Tibial nerve (tissue), 4 donors: ENCODE measurements around the gene PTPRM. TPM values are rescaled to one million over a fixed set of nuclear protein-coding genes. Genes with fewer than 3 reads are reported as not detected.

Experiments used
- DNase-seq, 2 donors: peaks; one replicate each; pipeline ENCODE4 v3.0.0-alpha.2; 2019; ENCODE audit warnings: low spot score in 2 of 2
- H3K27ac ChIP-seq, 4 donors: fragments of 200-600 bp; sonication (generic) in 3 of 4; one replicate each; pipeline ENCODE4 v1.5.1; 2017 to 2019; ENCODE audit warnings: mild to moderate bottlenecking in 1 of 4
- H3K27me3 ChIP-seq, 2 donors: fragments of 200-600 bp; sonication (generic) in 1 of 2; one replicate each; pipeline versions ENCODE4 v1.5.1 to v1.6.0; 2017 to 2019
- H3K36me3 ChIP-seq, 3 donors: fragments of 200-600 bp; sonication (generic); one replicate each; pipeline ENCODE4 v1.5.1; 2018 to 2019
- H3K4me1 ChIP-seq, 4 donors: fragments of 200-600 bp; sonication (generic) in 3 of 4; one replicate each; pipeline ENCODE4 v1.5.1; 2017 to 2019
- H3K4me3 ChIP-seq, 4 donors: fragments of 200-600 bp; sonication (generic) in 3 of 4; one replicate each; pipeline ENCODE4 v1.5.1; 2017 to 2019; ENCODE audit warnings: mild to moderate bottlenecking in 1 of 4, moderate library complexity in 1 of 4
- H3K9me3 ChIP-seq, 4 donors: fragments of 200-600 bp; sonication (generic) in 3 of 4; one replicate each; pipeline ENCODE4 v1.5.1; 2017 to 2019
- CTCF ChIP-seq, 5 experiments: fragments of 200-600 bp in 3 of 5; fragments of 450-650 bp in 2 of 5; sonication (generic) in 3 of 5; IDR thresholded peaks; one replicate each; pipeline ENCODE4 v1.5.1; 2016 to 2019; ENCODE audit warnings: antibody characterized with exemption in 5 of 5, mild to moderate bottlenecking in 3 of 5, moderate library complexity in 2 of 5
- EP300 ChIP-seq, 2 donors: sonication (generic); formaldehyde crosslinking; IDR thresholded peaks; one replicate each; pipeline ENCODE4 v1.6.1; 2017; ENCODE audit warnings: antibody characterized with exemption in 2 of 2, mild to moderate bottlenecking in 1 of 2
- POLR2A ChIP-seq, 2 donors: fragments of 450-650 bp; IDR thresholded peaks; one replicate each; pipeline ENCODE4 v1.6.1; 2017; ENCODE audit warnings: antibody characterized with exemption in 2 of 2, mild to moderate bottlenecking in 2 of 2, moderate library complexity in 2 of 2
- WGBS, 2 donors: methylation state at CpG; one replicate each; pipeline ENCODE4 v1.1.5; 2018; 5-methylcytosine and 5-hydroxymethylcytosine counted together
- total RNA-seq, 4 donors: library from RNA; depleted of rRNA; stranded (reverse); fragments of >200 nt; gene quantifications; one replicate each; pipeline ENCODE4 v1.1.0, GENCODE V29; 2016

The PTPRM gene
- total RNA-seq, 4 donors from 2014 or later = 62.2 to 92.4 (median 80.7) TPM

- Histone ChIP-seq H3K36me3 (no peaks in the 10 kb centered on the region), H3K4me3 (no peak overlapping the region), H3K4me1 (no peaks in the 10 kb centered on the region), H3K27me3 (no peaks in the 10 kb centered on the region), H3K27ac (no peak overlapping the region), H3K9me3 (no peaks in the 10 kb centered on the region)
- DNase-seq = no peak
- 95 to 98% methylated on average over 8 of the region's 8 CpGs for WGBS, 2 donors
- TF ChIP-seq POLR2A (IDR thresholded peaks at IDR 0.05) (no peak), CTCF (IDR thresholded peaks at IDR 0.05) (no peak), EP300 (IDR thresholded peaks at IDR 0.05) (no peak)
Observed at GRCh38 chr18:8029731-8030130, 462.6 kb downstream of the PTPRM start.

- no peak for TF ChIP-seq EP300 (IDR thresholded peaks at IDR 0.05)
Observed at GRCh38 chr18:8030201-8030600, 463.1 kb downstream of the PTPRM start.

GRCh38 chr18:8031496-8031895 is 464.4 kb downstream of the PTPRM start:
- Histone ChIP-seq H3K4me3 (no peak overlapping the region), H3K27me3 (no peaks in the 10 kb centered on the region), H3K4me1 (peaks cover 0 to 4% (median 0%) of the 10 kb centered on the region in 4 donors), H3K9me3 (no peaks in the 10 kb centered on the region), H3K27ac (no peak overlapping the region), H3K36me3 (no peaks in the 10 kb centered on the region)
- DNase-seq = no peak
- TF ChIP-seq CTCF (IDR thresholded peaks at IDR 0.05) (no peak), POLR2A (IDR thresholded peaks at IDR 0.05) (no peak), EP300 (IDR thresholded peaks at IDR 0.05) (no peak)
- WGBS, 2 donors = 85% methylated on average over 3 of the region's 3 CpGs

More at GRCh38 chr18:8030201-8030600, 463.1 kb downstream of the PTPRM start:
- H3K4me3 ChIP-seq = no peak overlapping the region
- DNase-seq = no peak
- H3K4me1 ChIP-seq = no peaks in the 10 kb centered on the region
- no peaks in the 10 kb centered on the region for H3K36me3 ChIP-seq
- H3K9me3 ChIP-seq = no peaks in the 10 kb centered on the region
- H3K27me3 ChIP-seq = no peaks in the 10 kb centered on the region
- no peak overlapping the region for H3K27ac ChIP-seq
- 97 to 99% methylated on average over 4 of the region's 4 CpGs for WGBS, 2 donors

- peaks cover 0 to 5% (median 0%) of the 10 kb centered on the region in 4 donors for H3K4me1 ChIP-seq
- TF ChIP-seq EP300 (IDR thresholded peaks at IDR 0.05) = no peak
- TF ChIP-seq CTCF (IDR thresholded peaks at IDR 0.05) = no peak
- TF ChIP-seq POLR2A (IDR thresholded peaks at IDR 0.05) = no peak
- WGBS, 2 donors = 79 to 91% methylated on average over 1 of the region's 1 CpG
- no peak for DNase-seq
- H3K27ac ChIP-seq = no peak overlapping the region
- no peaks in the 10 kb centered on the region for H3K9me3 ChIP-seq
- no peak overlapping the region for H3K4me3 ChIP-seq
- no peaks in the 10 kb centered on the region for H3K27me3 ChIP-seq
- no peaks in the 10 kb centered on the region for H3K36me3 ChIP-seq
Observed at GRCh38 chr18:8034674-8035073, 467.6 kb downstream of the PTPRM start.

- TF ChIP-seq POLR2A (IDR thresholded peaks at IDR 0.05) (no peak), CTCF (IDR thresholded peaks at IDR 0.05) (no peak), EP300 (IDR thresholded peaks at IDR 0.05) (no peak)
- Histone ChIP-seq H3K27me3 (no peaks in the 10 kb centered on the region), H3K27ac (no peak overlapping the region), H3K9me3 (no peaks in the 10 kb centered on the region), H3K4me3 (no peak overlapping the region), H3K4me1 (peaks cover 0 to 5% (median 0%) of the 10 kb centered on the region in 4 donors), H3K36me3 (no peaks in the 10 kb centered on the region)
- 79 to 94% methylated on average over 3 of the region's 3 CpGs for WGBS, 2 donors
- DNase-seq = no peak
Observed at GRCh38 chr18:8036551-8036950, 469.4 kb downstream of the PTPRM start.

GRCh38 chr18:8037296-8037695 is 470.2 kb downstream of the PTPRM start:
- Histone ChIP-seq H3K36me3 (no peaks in the 10 kb centered on the region), H3K9me3 (no peaks in the 10 kb centered on the region), H3K27ac (no peak overlapping the region), H3K4me3 (no peak overlapping the region), H3K27me3 (no peaks in the 10 kb centered on the region), H3K4me1 (peaks cover 0 to 5% (median 0%) of the 10 kb centered on the region in 4 donors)
- DNase-seq = no peak
- WGBS, 2 donors = 43 to 47% methylated on average over 1 of the region's 1 CpG
- no peak for TF ChIP-seq CTCF (IDR thresholded peaks at IDR 0.05)
- no peak for TF ChIP-seq EP300 (IDR thresholded peaks at IDR 0.05)
- TF ChIP-seq POLR2A (IDR thresholded peaks at IDR 0.05) = no peak
